ENCODE measurements around the gene WDR38. TPM values are rescaled to one million over a fixed set of nuclear protein-coding genes. Genes with fewer than 3 reads are reported as not detected.

Gene WDR38, protein sequence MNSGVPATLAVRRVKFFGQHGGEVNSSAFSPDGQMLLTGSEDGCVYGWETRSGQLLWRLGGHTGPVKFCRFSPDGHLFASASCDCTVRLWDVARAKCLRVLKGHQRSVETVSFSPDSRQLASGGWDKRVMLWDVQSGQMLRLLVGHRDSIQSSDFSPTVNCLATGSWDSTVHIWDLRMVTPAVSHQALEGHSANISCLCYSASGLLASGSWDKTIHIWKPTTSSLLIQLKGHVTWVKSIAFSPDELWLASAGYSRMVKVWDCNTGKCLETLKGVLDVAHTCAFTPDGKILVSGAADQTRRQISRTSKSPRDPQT
- not detected in 2 replicates for total RNA-seq
- long read RNA-seq = 0 reads

DNA sequence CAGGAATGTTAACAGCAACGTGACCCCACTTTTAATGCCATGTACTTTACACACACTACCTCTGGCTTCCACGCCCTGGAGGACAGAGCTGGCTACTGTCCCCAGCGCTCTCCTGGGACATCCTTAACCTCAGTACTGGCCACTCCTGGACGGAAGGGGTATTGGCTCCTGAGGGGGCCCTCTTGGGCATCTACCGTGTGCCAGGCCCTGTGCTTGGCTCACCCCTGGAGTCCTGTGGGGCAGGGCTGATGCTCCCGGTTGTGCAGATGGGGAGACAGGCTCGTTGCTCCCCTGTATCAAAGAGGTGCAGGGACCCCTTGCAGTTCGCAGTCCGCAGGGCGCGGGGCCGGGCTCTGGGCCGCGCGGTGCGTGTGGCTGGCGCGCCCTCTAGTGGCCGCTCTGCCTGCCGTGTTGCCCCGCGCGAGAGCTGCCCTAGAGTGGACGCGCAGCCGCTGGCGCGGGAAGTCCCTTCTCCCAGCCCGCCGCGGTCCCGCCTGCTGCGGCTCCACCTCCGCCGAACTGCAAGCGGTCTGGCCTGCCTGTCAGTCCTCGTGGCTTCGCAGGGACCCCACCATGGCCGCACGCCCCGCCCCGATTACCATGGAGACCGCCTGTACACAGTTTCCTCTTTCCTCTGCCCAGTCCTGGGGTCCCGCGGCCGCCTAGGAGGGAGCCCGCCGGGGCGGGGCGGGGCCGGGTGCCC is at the start of gene WDR38:
WDR38 (plus strand) TSS at position 632 of the 703 bp plus-strand sequence. CDS start 72 bp downstream, outside the sequence.
- DNase-seq (ENCODE audit: low spot score, unreplicated experiment) = peak; percentile 59
- Mint-ChIP-seq H3K27me3 (peaks cover 10% of the 10 kb centered on the region), H3K36me3 (ENCODE audit: insufficient read depth) (no peaks in the 10 kb centered on the region), H3K4me3 (ENCODE audit: low read depth) (peak within 1 kb of the TSS; percentile 64), H3K27ac (no peak within 1 kb of the TSS), H3K9me3 (ENCODE audit: low read depth) (no peaks in the 10 kb centered on the region), H3K4me1 (ENCODE audit: low read depth) (peaks cover 3% of the 10 kb centered on the region)
- TF ChIP-seq, protein P1, sequence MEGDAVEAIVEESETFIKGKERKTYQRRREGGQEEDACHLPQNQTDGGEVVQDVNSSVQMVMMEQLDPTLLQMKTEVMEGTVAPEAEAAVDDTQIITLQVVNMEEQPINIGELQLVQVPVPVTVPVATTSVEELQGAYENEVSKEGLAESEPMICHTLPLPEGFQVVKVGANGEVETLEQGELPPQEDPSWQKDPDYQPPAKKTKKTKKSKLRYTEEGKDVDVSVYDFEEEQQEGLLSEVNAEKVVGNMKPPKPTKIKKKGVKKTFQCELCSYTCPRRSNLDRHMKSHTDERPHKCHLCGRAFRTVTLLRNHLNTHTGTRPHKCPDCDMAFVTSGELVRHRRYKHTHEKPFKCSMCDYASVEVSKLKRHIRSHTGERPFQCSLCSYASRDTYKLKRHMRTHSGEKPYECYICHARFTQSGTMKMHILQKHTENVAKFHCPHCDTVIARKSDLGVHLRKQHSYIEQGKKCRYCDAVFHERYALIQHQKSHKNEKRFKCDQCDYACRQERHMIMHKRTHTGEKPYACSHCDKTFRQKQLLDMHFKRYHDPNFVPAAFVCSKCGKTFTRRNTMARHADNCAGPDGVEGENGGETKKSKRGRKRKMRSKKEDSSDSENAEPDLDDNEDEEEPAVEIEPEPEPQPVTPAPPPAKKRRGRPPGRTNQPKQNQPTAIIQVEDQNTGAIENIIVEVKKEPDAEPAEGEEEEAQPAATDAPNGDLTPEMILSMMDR (IDR thresholded peaks at IDR 0.05; ENCODE audit: unreplicated experiment) = peak; percentile 100

DNA sequence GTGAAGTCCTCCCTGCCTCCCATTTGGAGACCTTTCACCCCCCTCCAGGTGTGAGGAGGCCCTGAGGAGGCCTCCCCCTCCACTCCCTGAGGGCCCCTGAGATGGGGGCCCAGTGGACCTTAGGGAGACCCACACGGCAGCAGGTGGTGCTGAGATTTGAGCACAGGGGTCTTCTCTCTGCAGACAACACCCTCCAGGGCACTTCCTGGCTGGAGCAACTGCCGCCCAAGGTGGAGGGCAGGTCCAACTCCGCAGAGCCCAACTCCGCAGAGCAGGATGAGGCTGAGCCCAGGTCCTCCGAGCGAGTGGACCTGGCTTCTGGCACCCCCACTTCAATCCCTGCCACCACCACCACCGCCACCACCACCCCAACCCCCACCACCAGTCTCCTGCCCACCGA is 49.3 kb upstream of the WDR38 start:
- Mint-ChIP-seq H3K9me3 (ENCODE audit: low read depth) (no peaks in the 10 kb centered on the region), H3K27ac (no peak overlapping the region), H3K27me3 (no peaks in the 10 kb centered on the region), H3K4me1 (ENCODE audit: low read depth) (peaks cover 4% of the 10 kb centered on the region), H3K4me3 (ENCODE audit: low read depth) (no peak overlapping the region), H3K36me3 (ENCODE audit: insufficient read depth) (peaks cover 1% of the 10 kb centered on the region)
- TF ChIP-seq, protein P1 (IDR thresholded peaks at IDR 0.05; ENCODE audit: unreplicated experiment) = no peak
- DNase-seq (ENCODE audit: low spot score, unreplicated experiment) = no peak

DNA sequence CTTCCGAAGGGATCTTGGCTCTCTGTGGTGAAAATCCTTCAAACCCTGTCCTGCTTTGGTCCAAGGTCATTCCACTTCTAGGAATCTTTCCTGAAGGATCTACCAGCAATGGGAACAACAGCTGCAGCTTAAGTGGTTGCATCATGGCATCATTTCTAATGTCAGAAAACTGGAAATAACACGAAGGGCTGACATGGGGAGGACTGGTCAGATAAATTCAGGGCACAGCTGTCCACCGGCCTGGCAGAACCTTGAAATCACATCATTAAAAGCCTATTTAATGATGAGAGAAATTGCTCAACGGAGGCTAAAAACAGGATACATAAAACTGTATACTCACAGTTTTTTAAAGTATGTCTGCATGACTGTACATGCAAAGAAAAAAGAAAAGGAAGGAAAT is 48.1 kb upstream of the WDR38 start:
- no peaks in the 10 kb centered on the region for H3K27me3 Mint-ChIP-seq
- H3K4me1 Mint-ChIP-seq (ENCODE audit: low read depth) = peaks cover 4% of the 10 kb centered on the region
- TF ChIP-seq, protein P1 (IDR thresholded peaks at IDR 0.05; ENCODE audit: unreplicated experiment) = no peak
- no peaks in the 10 kb centered on the region for H3K9me3 Mint-ChIP-seq (ENCODE audit: low read depth)
- peaks cover 1% of the 10 kb centered on the region for H3K36me3 Mint-ChIP-seq (ENCODE audit: insufficient read depth)
- no peak overlapping the region for H3K4me3 Mint-ChIP-seq (ENCODE audit: low read depth)
- no peak for DNase-seq (ENCODE audit: low spot score, unreplicated experiment)
- no peak overlapping the region for H3K27ac Mint-ChIP-seq

DNA sequence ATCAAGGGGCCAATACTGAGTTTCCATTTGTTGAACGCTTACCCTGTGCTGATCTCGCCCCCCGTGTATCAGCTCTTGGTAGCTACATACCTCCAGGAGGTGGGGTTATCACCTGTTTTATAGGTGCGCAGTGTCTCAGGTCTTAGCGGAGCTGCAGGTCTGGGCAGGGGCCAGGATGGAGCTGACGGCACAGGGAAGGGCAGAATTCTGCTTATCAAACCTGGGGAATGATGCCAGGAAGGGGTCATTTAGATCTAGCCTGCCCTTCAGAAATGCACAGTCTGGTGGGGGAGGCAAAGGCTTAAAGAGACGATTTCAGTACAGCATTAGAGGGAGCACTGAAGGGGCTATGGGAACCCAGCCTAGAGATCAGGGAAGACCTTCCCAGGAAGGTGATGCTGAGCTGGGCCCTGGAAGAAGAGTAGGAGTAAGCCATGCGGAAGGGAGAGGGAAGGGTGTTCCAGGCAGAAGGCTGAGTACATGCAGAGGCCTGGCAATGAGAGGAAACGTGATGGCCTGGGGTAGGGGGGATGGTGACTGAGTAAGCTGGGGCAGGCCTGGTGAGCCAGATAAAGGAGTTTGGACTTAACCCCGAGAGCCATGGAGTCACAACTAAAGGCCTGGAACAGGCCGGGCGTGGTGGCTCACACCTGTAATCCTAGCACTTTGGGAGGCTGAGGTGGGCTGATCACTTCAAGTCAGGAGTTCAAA is 44.9 kb upstream of the WDR38 start:
- Mint-ChIP-seq H3K36me3 (ENCODE audit: insufficient read depth) (peaks cover 1% of the 10 kb centered on the region), H3K27ac (peak overlapping the region; percentile 91), H3K4me3 (ENCODE audit: low read depth) (no peak overlapping the region), H3K9me3 (ENCODE audit: low read depth) (no peaks in the 10 kb centered on the region), H3K27me3 (no peaks in the 10 kb centered on the region), H3K4me1 (ENCODE audit: low read depth) (peaks cover 13% of the 10 kb centered on the region)
- TF ChIP-seq, protein P1 (IDR thresholded peaks at IDR 0.05; ENCODE audit: unreplicated experiment) = no peak
- DNase-seq (ENCODE audit: low spot score, unreplicated experiment) = no peak

DNA sequence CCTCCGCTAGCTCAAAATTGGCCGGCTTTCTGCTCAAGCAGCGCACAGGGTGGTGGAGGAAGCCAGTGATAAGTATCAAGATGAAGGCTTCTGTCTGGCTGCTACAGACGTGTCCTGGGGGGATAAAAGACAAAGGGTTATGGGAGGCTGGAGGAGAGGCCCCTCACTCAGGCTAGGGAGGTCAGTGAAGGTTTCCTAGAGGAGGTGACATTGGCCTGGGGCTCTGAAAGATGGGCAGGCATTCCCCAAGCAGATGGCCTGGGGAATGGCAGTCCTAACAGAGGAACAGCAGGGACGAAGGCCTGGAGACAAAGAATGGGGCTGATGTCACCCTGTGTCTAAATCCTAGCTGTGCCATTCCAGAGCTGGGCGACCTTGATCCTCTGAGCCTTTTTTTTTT is 44.0 kb upstream of the WDR38 start:
- Mint-ChIP-seq H3K4me1 (ENCODE audit: low read depth) (peaks cover 13% of the 10 kb centered on the region), H3K9me3 (ENCODE audit: low read depth) (no peaks in the 10 kb centered on the region), H3K27ac (no peak overlapping the region), H3K27me3 (no peaks in the 10 kb centered on the region), H3K4me3 (ENCODE audit: low read depth) (no peak overlapping the region), H3K36me3 (ENCODE audit: insufficient read depth) (peaks cover 1% of the 10 kb centered on the region)
- no peak for DNase-seq (ENCODE audit: low spot score, unreplicated experiment)
- TF ChIP-seq, protein P1 (IDR thresholded peaks at IDR 0.05; ENCODE audit: unreplicated experiment) = no peak

Data from progenitor cell of endocrine pancreas (in vitro differentiated cells).